HG03342 (cell line): ENCODE measurements around the gene BCLAF1.

Source experiments
- ATAC-seq: cut with Tn5 transposase; IDR thresholded peaks from one replicate; pipeline ENCODE4 v1.9.1; 2021; ENCODE audit warnings: mild to moderate bottlenecking, moderate library complexity; ENCODE audit not compliant: unreplicated experiment

BCLAF1 gene

GRCh38 chr6:136289579-136290409 lies at the start of gene BCLAF1:
Gene BCLAF1 (minus strand): TSS chr6:136289846. CDS start chr6:136279866, 9,980 bp downstream.
- ATAC-seq, result peak; percentile 84

- no peak for ATAC-seq
Measured at GRCh38 chr6:136338486-136338885, 48.8 kb upstream of the BCLAF1 start.

GRCh38 chr6:136337606-136338005 lies 48.0 kb upstream of the BCLAF1 start:
- ATAC-seq, result no peak

GRCh38 chr6:136337121-136337520 lies 47.5 kb upstream of the BCLAF1 start:
- ATAC-seq, result no peak

GRCh38 chr6:136335736-136336363 lies 46.2 kb upstream of the BCLAF1 start:
- no peak for ATAC-seq

GRCh38 chr6:136334853-136335252 lies 45.2 kb upstream of the BCLAF1 start:
- ATAC-seq, result no peak

GRCh38 chr6:136334465-136334846 lies 44.8 kb upstream of the BCLAF1 start:
- no peak for ATAC-seq

GRCh38 chr6:136333824-136334464 lies 44.3 kb upstream of the BCLAF1 start:
- no peak for ATAC-seq

GRCh38 chr6:136331461-136331860 lies 41.8 kb upstream of the BCLAF1 start:
- no peak for ATAC-seq

GRCh38 chr6:136330634-136331033 lies 41.0 kb upstream of the BCLAF1 start:
- no peak for ATAC-seq

GRCh38 chr6:136326038-136326553 lies 36.5 kb upstream of the BCLAF1 start:
- ATAC-seq, result no peak

- ATAC-seq, result no peak
Measured at GRCh38 chr6:136324686-136325380, 35.2 kb upstream of the BCLAF1 start.

- ATAC-seq, result no peak
Measured at GRCh38 chr6:136323431-136324112, 33.9 kb upstream of the BCLAF1 start.

GRCh38 chr6:136319732-136320131 lies 30.1 kb upstream of the BCLAF1 start:
- no peak for ATAC-seq

- no peak for ATAC-seq
Measured at GRCh38 chr6:136318676-136319075, 29.0 kb upstream of the BCLAF1 start.

GRCh38 chr6:136317971-136318370 lies 28.3 kb upstream of the BCLAF1 start:
- ATAC-seq, result no peak

GRCh38 chr6:136317021-136317694 lies 27.5 kb upstream of the BCLAF1 start:
- peak; percentile 83 for ATAC-seq

- ATAC-seq, result no peak
Measured at GRCh38 chr6:136315594-136315993, 25.9 kb upstream of the BCLAF1 start.

GRCh38 chr6:136312975-136313374 lies 23.3 kb upstream of the BCLAF1 start:
- ATAC-seq, result no peak

- ATAC-seq, result no peak
Measured at GRCh38 chr6:136309729-136310311, 20.2 kb upstream of the BCLAF1 start.
